Activated CD4-positive, alpha-beta memory T cell treated with anti-CD3 and anti-CD28 coated beads, Interleukin-2, amount 10 ng/mL, durations not matched to agents 7 days and 5 days (primary cell): Measurements from ENCODE around the gene KIF1B. TPM values are rescaled to one million over a fixed set of nuclear protein-coding genes. Genes with fewer than 3 reads are reported as not detected.
"Not testable (repeated sequence)": the region's sequence is repeated elsewhere in the genome, so short reads cannot be mapped to it uniquely, and the experiment has no call there.

ENCODE experiments used
- CTCF ChIA-PET: fragments of 350-600 bp; sonication (Branson Sonifier 250); formaldehyde crosslinking; loops from one replicate; lab custom pipeline; 2021; ENCODE audit warnings: antibody characterized with exemption, inconsistent platforms; lab: Charles Lee
- POLR2A ChIA-PET: fragments of 350-600 bp; sonication (Branson Sonifier 250); formaldehyde crosslinking; loops from one replicate; lab custom pipeline; 2021; ENCODE audit warnings: antibody characterized with exemption; lab: Charles Lee
- DNase-seq: peaks from one replicate; pipeline ENCODE4 v3.0.0-alpha.2; 2020
- H3K27ac Mint-ChIP-seq: one replicate; pipeline ENCODE4 v1.8.0; 2021; ENCODE audit warnings: mild to moderate bottlenecking, mixed read lengths
- H3K27me3 Mint-ChIP-seq: one replicate; pipeline ENCODE4 v1.8.0; 2021; ENCODE audit warnings: mixed read lengths
- H3K36me3 Mint-ChIP-seq: one replicate; pipeline ENCODE4 v1.8.0; 2021; ENCODE audit warnings: low read depth, mixed read lengths
- H3K4me1 Mint-ChIP-seq: one replicate; pipeline ENCODE4 v1.8.0; 2021; ENCODE audit warnings: mixed read lengths
- H3K4me3 Mint-ChIP-seq: one replicate; pipeline ENCODE4 v1.8.0; 2021; ENCODE audit warnings: mild to moderate bottlenecking, mixed read lengths
- H3K9me3 Mint-ChIP-seq: one replicate; pipeline ENCODE4 v1.8.0; 2021; ENCODE audit warnings: mixed read lengths
- total RNA-seq, 2 experiments: library from RNA; stranded (reverse); gene quantifications; one replicate each; pipeline ENCODE4 v1.2.3, GENCODE V29; 2021

The KIF1B gene
- total RNA-seq, 2 experiments from 2014 or later = 22.5 to 22.7 TPM

GRCh38 chr1:10250663-10251062, 40.3 kb downstream of the KIF1B start:
- peaks cover 29% of the 10 kb centered on the region for H3K4me1 Mint-ChIP-seq
- no peak for DNase-seq
- no peak overlapping the region for H3K27ac Mint-ChIP-seq
- no peak overlapping the region for H3K4me3 Mint-ChIP-seq
- H3K27me3 Mint-ChIP-seq = no peaks in the 10 kb centered on the region
- CTCF ChIA-PET = interaction anchor here (1.0 to 4.3 kb wide), 3 partner anchors 9 to 41 kb away, joined by 3 to 26 read pairs (median 7); partner anchors contain the start of gene KIF1B
- peaks cover 12% of the 10 kb centered on the region for H3K36me3 Mint-ChIP-seq
- H3K9me3 Mint-ChIP-seq = peaks cover 3% of the 10 kb centered on the region
- POLR2A ChIA-PET = interaction anchor here (1.2 kb wide), 1 partner anchor 14 kb away, joined by 3 read pairs; no protein-coding TSS in a partner anchor

- ChIA-PET POLR2A (interaction anchor here (0.6 to 1.2 kb wide), 2 partner anchors 9 to 15 kb away, joined by 3 read pairs; no protein-coding TSS in a partner anchor), CTCF (interaction anchor here (0.7 to 4.3 kb wide), 6 partner anchors 8 to 658 kb away, joined by 3 to 26 read pairs (median 3); partner anchors contain the start of gene KIF1B)
- H3K27me3 Mint-ChIP-seq, H3K9me3 Mint-ChIP-seq, H3K4me3 Mint-ChIP-seq, DNase-seq: not testable (repeated sequence)
- Mint-ChIP-seq H3K27ac (peak overlapping the region; percentile 40), H3K36me3 (peaks cover 12% of the 10 kb centered on the region), H3K4me1 (peaks cover 29% of the 10 kb centered on the region)
Measured at GRCh38 chr1:10251325-10252108, 41.1 kb downstream of the KIF1B start.

GRCh38 chr1:10252508-10252907, 42.1 kb downstream of the KIF1B start:
- CTCF ChIA-PET = interaction anchor here (1.4 to 4.3 kb wide), 3 partner anchors 16 to 657 kb away, joined by 3 to 26 read pairs (median 7); partner anchors contain the start of gene KIF1B
- Mint-ChIP-seq H3K27ac (no peak overlapping the region), H3K27me3 (no peaks in the 10 kb centered on the region), H3K36me3 (peaks cover 8% of the 10 kb centered on the region), H3K4me1 (peaks cover 29% of the 10 kb centered on the region), H3K9me3 (peaks cover 3% of the 10 kb centered on the region), H3K4me3 (no peak overlapping the region)
- DNase-seq = no peak
- POLR2A ChIA-PET = interaction anchor here (0.7 kb wide), 1 partner anchor 272 kb away, joined by 3 read pairs; no protein-coding TSS in a partner anchor

- Mint-ChIP-seq H3K27ac (no peak overlapping the region), H3K4me3 (no peak overlapping the region), H3K4me1 (peaks cover 29% of the 10 kb centered on the region), H3K9me3 (peaks cover 3% of the 10 kb centered on the region), H3K27me3 (no peaks in the 10 kb centered on the region), H3K36me3 (peaks cover 6% of the 10 kb centered on the region)
- CTCF ChIA-PET = interaction anchor here (4.3 kb wide), 1 partner anchor 43 kb away, joined by 26 read pairs; the partner anchor contains the start of gene KIF1B
- POLR2A ChIA-PET = interaction anchor here (1.2 kb wide), 1 partner anchor 12 kb away, joined by 4 read pairs; no protein-coding TSS in a partner anchor
- no peak for DNase-seq
Measured at GRCh38 chr1:10253149-10253548, 42.8 kb downstream of the KIF1B start.

GRCh38 chr1:10253755-10254154, 43.4 kb downstream of the KIF1B start:
- Mint-ChIP-seq H3K27me3 (no peaks in the 10 kb centered on the region), H3K9me3 (no peaks in the 10 kb centered on the region), H3K27ac (no peak overlapping the region), H3K4me1 (peaks cover 30% of the 10 kb centered on the region), H3K4me3 (no peak overlapping the region), H3K36me3 (peaks cover 7% of the 10 kb centered on the region)
- DNase-seq = peak; percentile 17
- ChIA-PET CTCF (interaction anchor here (4.3 kb wide), 1 partner anchor 44 kb away, joined by 26 read pairs; the partner anchor contains the start of gene KIF1B), POLR2A (interaction anchor here (1.2 kb wide), 1 partner anchor 11 kb away, joined by 4 read pairs; no protein-coding TSS in a partner anchor)

GRCh38 chr1:10257851-10258250, 47.5 kb downstream of the KIF1B start:
- POLR2A ChIA-PET = no interaction called here
- DNase-seq = no peak
- H3K4me3 Mint-ChIP-seq = no peak overlapping the region
- CTCF ChIA-PET = interaction anchor here (0.6 to 1.6 kb wide), 2 partner anchors 48 to 712 kb away, joined by 3 read pairs; partner anchors contain the start of gene KIF1B
- H3K27ac Mint-ChIP-seq = no peak overlapping the region
- peaks cover 11% of the 10 kb centered on the region for H3K36me3 Mint-ChIP-seq
- no peaks in the 10 kb centered on the region for H3K27me3 Mint-ChIP-seq
- H3K4me1 Mint-ChIP-seq = peaks cover 13% of the 10 kb centered on the region
- H3K9me3 Mint-ChIP-seq = no peaks in the 10 kb centered on the region

- H3K27ac Mint-ChIP-seq, POLR2A ChIA-PET, DNase-seq, H3K4me1 Mint-ChIP-seq, H3K4me3 Mint-ChIP-seq, H3K27me3 Mint-ChIP-seq, H3K9me3 Mint-ChIP-seq: not testable (repeated sequence)
- CTCF ChIA-PET = interaction anchor here (1.1 to 1.6 kb wide), 2 partner anchors 9 to 49 kb away, joined by 3 read pairs; partner anchors contain the start of gene KIF1B
- H3K36me3 Mint-ChIP-seq = peaks cover 19% of the 10 kb centered on the region
Measured at GRCh38 chr1:10259547-10259946, 49.2 kb downstream of the KIF1B start.

- H3K36me3 Mint-ChIP-seq = peaks cover 25% of the 10 kb centered on the region
- CTCF ChIA-PET = no interaction called here
- H3K4me1 Mint-ChIP-seq = peaks cover 7% of the 10 kb centered on the region
- no peak overlapping the region for H3K4me3 Mint-ChIP-seq
- POLR2A ChIA-PET = no interaction called here
- no peak for DNase-seq
- no peak overlapping the region for H3K27ac Mint-ChIP-seq
- no peaks in the 10 kb centered on the region for H3K27me3 Mint-ChIP-seq
- H3K9me3 Mint-ChIP-seq = no peaks in the 10 kb centered on the region
Measured at GRCh38 chr1:10263450-10264082, 53.2 kb downstream of the KIF1B start.

GRCh38 chr1:10265027-10265426, 54.7 kb downstream of the KIF1B start:
- peaks cover 24% of the 10 kb centered on the region for H3K36me3 Mint-ChIP-seq
- no peaks in the 10 kb centered on the region for H3K27me3 Mint-ChIP-seq
- H3K4me3 Mint-ChIP-seq = no peak overlapping the region
- H3K27ac Mint-ChIP-seq = no peak overlapping the region
- CTCF ChIA-PET = interaction anchor here (1.3 to 1.4 kb wide), 2 partner anchors 13 to 22 kb away, joined by 3 read pairs; no protein-coding TSS in a partner anchor
- no peaks in the 10 kb centered on the region for H3K9me3 Mint-ChIP-seq
- DNase-seq = no peak
- POLR2A ChIA-PET = interaction anchor here (1.3 kb wide), 1 partner anchor 11 kb away, joined by 4 read pairs; no protein-coding TSS in a partner anchor
- peaks cover 6% of the 10 kb centered on the region for H3K4me1 Mint-ChIP-seq

- peaks cover 24% of the 10 kb centered on the region for H3K36me3 Mint-ChIP-seq
- no peak overlapping the region for H3K27ac Mint-ChIP-seq
- no peak for DNase-seq
- ChIA-PET CTCF (interaction anchor here (1.3 to 2.2 kb wide), 3 partner anchors 14 to 56 kb away, joined by 3 to 12 read pairs (median 3); partner anchors contain the start of gene KIF1B), POLR2A (interaction anchor here (1.3 kb wide), 1 partner anchor 12 kb away, joined by 4 read pairs; no protein-coding TSS in a partner anchor)
- no peaks in the 10 kb centered on the region for H3K27me3 Mint-ChIP-seq
- no peaks in the 10 kb centered on the region for H3K9me3 Mint-ChIP-seq
- no peak overlapping the region for H3K4me3 Mint-ChIP-seq
- H3K4me1 Mint-ChIP-seq = peaks cover 6% of the 10 kb centered on the region
Measured at GRCh38 chr1:10265900-10266299, 55.5 kb downstream of the KIF1B start.

GRCh38 chr1:10267319-10267718, 56.9 kb downstream of the KIF1B start:
- peaks cover 23% of the 10 kb centered on the region for H3K36me3 Mint-ChIP-seq
- H3K27me3 Mint-ChIP-seq = no peaks in the 10 kb centered on the region
- H3K9me3 Mint-ChIP-seq = no peaks in the 10 kb centered on the region
- H3K4me3 Mint-ChIP-seq = no peak overlapping the region
- H3K4me1 Mint-ChIP-seq = peaks cover 14% of the 10 kb centered on the region
- no peak overlapping the region for H3K27ac Mint-ChIP-seq
- no peak for DNase-seq
- CTCF ChIA-PET = interaction anchor here (0.8 to 2.2 kb wide), 2 partner anchors 57 to 482 kb away, joined by 3 to 12 read pairs; partner anchors contain the start of gene KIF1B
- POLR2A ChIA-PET = no interaction called here

- ChIA-PET POLR2A (interaction anchor here (0.6 kb wide), 1 partner anchor 166 kb away, joined by 3 read pairs; no protein-coding TSS in a partner anchor), CTCF (interaction anchor here (0.8 kb wide), 1 partner anchor 483 kb away, joined by 3 read pairs; no protein-coding TSS in a partner anchor)
- Mint-ChIP-seq H3K27me3 (no peaks in the 10 kb centered on the region), H3K9me3 (no peaks in the 10 kb centered on the region), H3K4me3 (no peak overlapping the region), H3K4me1 (peaks cover 18% of the 10 kb centered on the region), H3K36me3 (peaks cover 28% of the 10 kb centered on the region), H3K27ac (no peak overlapping the region)
- no peak for DNase-seq
Measured at GRCh38 chr1:10267921-10268320, 57.6 kb downstream of the KIF1B start.
